OCI-LY7 (cell line): Measurements from ENCODE around the gene CCNDBP1.

Source experiments
- EZH2phosphoT487 ChIP-seq: fragments of 200-600 bp; sonication (generic); IDR thresholded peaks from 2 replicates; pipeline ENCODE4 v1.6.1; 2018; ENCODE audit warnings: low read depth, borderline replicate concordance, mild to moderate bottlenecking, mixed run types, antibody characterized with exemption, low read length, moderate library complexity, mixed read lengths
- TF ChIP-seq, protein P1 (sequence below): fragments of 200-600 bp; sonication (generic); conservative IDR thresholded peaks from 2 replicates; pipeline ENCODE4 v1.5.1; 2014; ENCODE audit warnings: mild to moderate bottlenecking, antibody characterized with exemption, low read length, moderate library complexity, mixed read lengths

DNA sequence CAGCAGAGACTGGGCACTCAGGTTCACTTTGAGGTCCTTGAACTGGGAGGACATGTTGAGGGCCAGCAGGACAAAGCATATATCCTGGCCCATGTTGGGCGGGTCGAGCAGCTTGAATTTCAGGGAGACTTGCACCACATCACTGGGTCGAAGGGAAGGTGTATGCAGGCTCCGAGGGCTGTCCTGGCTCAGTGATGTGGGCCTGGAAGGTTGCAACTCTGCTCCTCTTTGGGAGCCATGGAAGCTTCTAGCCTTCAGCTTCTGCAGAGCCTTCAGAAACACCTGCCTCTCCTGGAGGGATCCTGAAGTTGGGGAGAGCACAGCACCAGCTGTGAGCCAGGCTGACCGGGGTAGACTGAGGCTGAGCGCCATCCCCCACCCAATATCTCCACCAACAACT lies 50.3 kb downstream of the CCNDBP1 start:
- TF ChIP-seq, protein P1, sequence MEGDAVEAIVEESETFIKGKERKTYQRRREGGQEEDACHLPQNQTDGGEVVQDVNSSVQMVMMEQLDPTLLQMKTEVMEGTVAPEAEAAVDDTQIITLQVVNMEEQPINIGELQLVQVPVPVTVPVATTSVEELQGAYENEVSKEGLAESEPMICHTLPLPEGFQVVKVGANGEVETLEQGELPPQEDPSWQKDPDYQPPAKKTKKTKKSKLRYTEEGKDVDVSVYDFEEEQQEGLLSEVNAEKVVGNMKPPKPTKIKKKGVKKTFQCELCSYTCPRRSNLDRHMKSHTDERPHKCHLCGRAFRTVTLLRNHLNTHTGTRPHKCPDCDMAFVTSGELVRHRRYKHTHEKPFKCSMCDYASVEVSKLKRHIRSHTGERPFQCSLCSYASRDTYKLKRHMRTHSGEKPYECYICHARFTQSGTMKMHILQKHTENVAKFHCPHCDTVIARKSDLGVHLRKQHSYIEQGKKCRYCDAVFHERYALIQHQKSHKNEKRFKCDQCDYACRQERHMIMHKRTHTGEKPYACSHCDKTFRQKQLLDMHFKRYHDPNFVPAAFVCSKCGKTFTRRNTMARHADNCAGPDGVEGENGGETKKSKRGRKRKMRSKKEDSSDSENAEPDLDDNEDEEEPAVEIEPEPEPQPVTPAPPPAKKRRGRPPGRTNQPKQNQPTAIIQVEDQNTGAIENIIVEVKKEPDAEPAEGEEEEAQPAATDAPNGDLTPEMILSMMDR = no peak
- no peak for TF ChIP-seq EZH2phosphoT487
